K562 (cell line): ENCODE data around the gene DCST1. TPM values are rescaled to one million over a fixed set of nuclear protein-coding genes. Genes with fewer than 3 reads are reported as not detected.

Source experiments
- ATF6 ChIP-seq: sonication (generic); formaldehyde crosslinking; IDR thresholded peaks from 2 replicates; pipeline ENCODE4 v1.4.0; 2020; ENCODE audit warnings: mild to moderate bottlenecking, missing genetic modification reagents
- CBFB ChIP-seq: sonication (generic); formaldehyde crosslinking; IDR thresholded peaks from 2 replicates; pipeline ENCODE4 v1.4.0; 2020; ENCODE audit warnings: mild to moderate bottlenecking, missing genetic modification reagents
- CHAMP1 ChIP-seq: fragments of 450-650 bp; IDR thresholded peaks from 2 replicates; pipeline ENCODE4 v1.6.1; 2016; ENCODE audit warnings: mild to moderate bottlenecking
- DPF2 ChIP-seq: fragments of 450-650 bp; IDR thresholded peaks from 2 replicates; pipeline ENCODE4 v1.6.1; 2016
- EP400 ChIP-seq: fragments of 450-650 bp; IDR thresholded peaks from 2 replicates; pipeline ENCODE4 v1.6.1; 2017; ENCODE audit warnings: antibody characterized with exemption, mild to moderate bottlenecking, moderate library complexity
- ETS1 ChIP-seq: conservative IDR thresholded peaks from 2 replicates; pipeline ENCODE4 v1.6.1; 2011; ENCODE audit warnings: low read depth, mild to moderate bottlenecking, low read length; ENCODE audit not compliant: control insufficient read depth
- HSF4 ChIP-seq: fragments of 250-450 bp; sonication (Bioruptor Pico); IDR thresholded peaks from 2 replicates; pipeline ENCODE4 v2.1.2; 2022; ENCODE audit warnings: mild to moderate bottlenecking, moderate library complexity, borderline replicate concordance
- MNT ChIP-seq, 2 experiments: fragments of 450-650 bp; conservative IDR thresholded peaks; 2 replicates each; pipeline ENCODE4 v1.6.1; 2017; ENCODE audit warnings: mild to moderate bottlenecking in 2 of 2, moderate library complexity in 2 of 2
- NCOA1 ChIP-seq: fragments of 450-650 bp; IDR thresholded peaks from 2 replicates; pipeline ENCODE4 v1.6.1; 2016; ENCODE audit warnings: low read depth
- SNIP1 ChIP-seq: fragments of 450-650 bp; IDR thresholded peaks from 2 replicates; pipeline ENCODE4 v1.7.1; 2017; ENCODE audit warnings: low read depth, mild to moderate bottlenecking
- ZNF12 ChIP-seq: sonication (generic); formaldehyde crosslinking; IDR thresholded peaks from 2 replicates; pipeline ENCODE4 v1.4.0; 2020; ENCODE audit warnings: mild to moderate bottlenecking, missing genetic modification reagents
- ZNF133 ChIP-seq: fragments of 250-450 bp; sonication (Bioruptor Pico); IDR thresholded peaks from 2 replicates; pipeline ENCODE4 v1.4.0; 2020; ENCODE audit warnings: mild to moderate bottlenecking
- ZNF398 ChIP-seq: fragments of 250-450 bp; sonication (Bioruptor Pico); IDR thresholded peaks from 2 replicates; pipeline ENCODE4 v1.8.0; 2021; ENCODE audit warnings: moderate library complexity, mild to moderate bottlenecking, inconsistent platforms
- ZNF431 ChIP-seq: sonication (generic); formaldehyde crosslinking; IDR thresholded peaks from 2 replicates; pipeline ENCODE4 v1.8.0; 2022; ENCODE audit warnings: mild to moderate bottlenecking, missing genetic modification reagents
- ZNF445 ChIP-seq: fragments of 250-450 bp; sonication (Bioruptor Pico); IDR thresholded peaks from 2 replicates; pipeline ENCODE4 v1.4.0; 2020; ENCODE audit warnings: low read depth, mild to moderate bottlenecking, moderate library complexity
- ZNF449 ChIP-seq: fragments of 250-450 bp; sonication (Bioruptor Pico); IDR thresholded peaks from 2 replicates; pipeline ENCODE4 v1.8.0; 2022; ENCODE audit warnings: moderate library complexity, mild to moderate bottlenecking, inconsistent platforms
- polyA plus RNA-seq, 8 experiments: library from polyadenylated mRNA; depleted of rRNA in 4 of 8; stranded (reverse) in 5 of 8; unstranded in 3 of 8; fragments of >200 nt; fragmentation: Nextera tagmentation in 2 of 8; fragmentation: Illumina TruSeq in 1 of 8; extraction: Ambion mirVana in 2 of 8; extraction: Trizol in 1 of 8; gene quantifications; 2 replicates each; pipeline versions ENCODE4 v1.2.1 to v1.2.3, GENCODE V29; 2011 to 2014; ENCODE audit warnings: inconsistent platforms in 1 of 8, missing spikeins in 1 of 8
- total RNA-seq, 7 experiments: library from RNA; depleted of rRNA in 6 of 7; stranded (reverse); fragments of >200 nt in 6 of 7; fragmentation: Illumina TruSeq in 2 of 7; extraction: Trizol in 2 of 7; gene quantifications; 2 replicates each; pipeline versions ENCODE4 v1.2.1 to v1.2.3, GENCODE V29; 2011 to 2021; ENCODE audit warnings: low replicate concordance in 1 of 7

Gene DCST1
- total and polyA plus RNA-seq, 9 of the 15 experiments (the other 6 are each of a cell fraction or from before 2014, with no cell fraction given) = not detected

- TF ChIP-seq ZNF398 (CRISPR knock-in tag) (no peak), ATF6 (CRISPR knock-in tag) (no peak), EP400 (peak; percentile 87), SNIP1 (no peak), HSF4 (CRISPR knock-in tag) (no peak), ZNF431 (peak; percentile 28; the same call in 1 of the 2 replicates), CBFB (CRISPR knock-in tag) (no peak), ETS1 (no peak), MNT (conservative IDR thresholded peaks at IDR 0.05) (peak; percentile 88), ZNF445 (CRISPR knock-in tag) (no peak), ZNF133 (CRISPR knock-in tag) (no peak), ZNF12 (CRISPR knock-in tag) (no peak), NCOA1 (no peak), CHAMP1 (no peak), ZNF449 (CRISPR knock-in tag) (no peak), DPF2 (peak; percentile 34; the same call in 1 of the 2 replicates)
These were observed 33.8 kb upstream of the DCST1 start (continued) for GRCh38 chr1:154999571-155000410.
